Vagina (tissue), 2 donors: ENCODE measurements around the gene AHI1. TPM values are rescaled to one million over a fixed set of nuclear protein-coding genes. Genes with fewer than 3 reads are reported as not detected.

ENCODE experiments used
- DNase-seq, 2 donors: peaks; one replicate each; pipeline ENCODE4 v3.0.0-alpha.2; 2017; ENCODE audit errors: extremely low spot score in 2 of 2
- H3K27ac ChIP-seq: fragments of 200-600 bp; sonication (generic); one replicate; pipeline ENCODE4 v1.5.1; 2019
- H3K27me3 ChIP-seq: fragments of 200-600 bp; sonication (generic); one replicate; pipeline ENCODE4 v1.5.1; 2019
- H3K36me3 ChIP-seq, 2 donors: fragments of 200-600 bp; sonication (generic); one replicate each; pipeline ENCODE4 v1.5.1; 2017 to 2019
- H3K4me1 ChIP-seq: fragments of 200-600 bp; sonication (generic); one replicate; pipeline ENCODE4 v1.5.1; 2019
- H3K4me3 ChIP-seq, 2 donors: fragments of 200-600 bp; sonication (generic); 1 replicate in 1 of 2; 2 replicates in 1 of 2; pipeline ENCODE4 v1.5.1; 2016 to 2019
- H3K9me3 ChIP-seq: fragments of 200-600 bp; sonication (generic); one replicate; pipeline ENCODE4 v1.5.1; 2019
- CTCF ChIP-seq, 3 experiments: fragments of 450-650 bp in 2 of 3; fragments of 200-600 bp in 1 of 3; sonication (generic) in 1 of 3; IDR thresholded peaks; one replicate each; pipeline ENCODE4 v1.5.1; 2017 to 2019; ENCODE audit warnings: antibody characterized with exemption in 3 of 3, mild to moderate bottlenecking in 2 of 3, moderate library complexity in 2 of 3
- POLR2A ChIP-seq, 2 donors: fragments of 450-650 bp; IDR thresholded peaks; one replicate each; pipeline ENCODE4 v1.6.1; 2017; ENCODE audit warnings: antibody characterized with exemption in 2 of 2, mild to moderate bottlenecking in 2 of 2, moderate library complexity in 2 of 2
- POLR2AphosphoS5 ChIP-seq, 2 donors: sonication (generic); formaldehyde crosslinking; IDR thresholded peaks; one replicate each; pipeline ENCODE4 v1.9.0; 2017; ENCODE audit warnings: antibody characterized with exemption in 2 of 2, mild to moderate bottlenecking in 2 of 2, low read depth in 1 of 2; ENCODE audit not compliant: insufficient read depth in 1 of 2
- intact Hi-C: fragments of 100-400 bp; cut with DNase I; formaldehyde crosslinking; loops from one replicate; pipeline ENCODE4 v1.15.1; 2023
- total RNA-seq: library from RNA; depleted of rRNA; stranded (reverse); fragments of >200 nt; gene quantifications from one replicate; pipeline ENCODE4 v1.2.3, GENCODE V29; 2016

AHI1 gene
- total RNA-seq, 1 donor from 2014 or later, result 28.7 TPM

GRCh38 chr6:135256866-135257265, 240.7 kb downstream of the AHI1 start:
- H3K36me3 ChIP-seq, result no peaks in the 10 kb centered on the region
- no peaks in the 10 kb centered on the region for H3K27me3 ChIP-seq
- no peaks in the 10 kb centered on the region for H3K9me3 ChIP-seq
- intact Hi-C loops, result no loop called here
- H3K4me1 ChIP-seq, result peaks cover 12% of the 10 kb centered on the region
- no peak overlapping the region for H3K4me3 ChIP-seq
- no peak overlapping the region for H3K27ac ChIP-seq
- TF ChIP-seq POLR2A (IDR thresholded peaks at IDR 0.05), result no peak
- no peak for TF ChIP-seq POLR2AphosphoS5 (IDR thresholded peaks at IDR 0.05; ENCODE audit: insufficient read depth in 1 of 2, low read depth in 1 of 2)
- no peak for TF ChIP-seq CTCF (IDR thresholded peaks at IDR 0.05)
- DNase-seq, result no peak

GRCh38 chr6:135254471-135254870, 243.1 kb downstream of the AHI1 start:
- no peak for DNase-seq
- TF ChIP-seq POLR2AphosphoS5 (IDR thresholded peaks at IDR 0.05; ENCODE audit: insufficient read depth in 1 of 2, low read depth in 1 of 2), result no peak
- TF ChIP-seq CTCF (IDR thresholded peaks at IDR 0.05), result no peak
- no peak for TF ChIP-seq POLR2A (IDR thresholded peaks at IDR 0.05)
- no peak overlapping the region for H3K27ac ChIP-seq

GRCh38 chr6:135251498-135252441, 245.8 kb downstream of the AHI1 start:
- H3K4me1 ChIP-seq, result no peaks in the 10 kb centered on the region
- no peak overlapping the region for H3K4me3 ChIP-seq
- H3K36me3 ChIP-seq, result no peaks in the 10 kb centered on the region
- intact Hi-C loops, result no loop called here
- H3K9me3 ChIP-seq, result no peaks in the 10 kb centered on the region
- H3K27me3 ChIP-seq, result no peaks in the 10 kb centered on the region
- TF ChIP-seq POLR2A (IDR thresholded peaks at IDR 0.05), result no peak
- TF ChIP-seq POLR2AphosphoS5 (IDR thresholded peaks at IDR 0.05; ENCODE audit: insufficient read depth in 1 of 2, low read depth in 1 of 2), result no peak
- no peak for TF ChIP-seq CTCF (IDR thresholded peaks at IDR 0.05)
- H3K27ac ChIP-seq, result no peak overlapping the region
- DNase-seq, result no peak

More at GRCh38 chr6:135254471-135254870, 243.1 kb downstream of the AHI1 start:
- Histone ChIP-seq H3K4me1 (peaks cover 12% of the 10 kb centered on the region), H3K9me3 (no peaks in the 10 kb centered on the region), H3K4me3 (no peak overlapping the region), H3K27me3 (no peaks in the 10 kb centered on the region), H3K36me3 (no peaks in the 10 kb centered on the region)
- intact Hi-C loops, result no loop called here

- Histone ChIP-seq H3K27ac (no peak overlapping the region), H3K4me3 (no peak overlapping the region), H3K27me3 (no peaks in the 10 kb centered on the region), H3K4me1 (no peaks in the 10 kb centered on the region), H3K36me3 (no peaks in the 10 kb centered on the region), H3K9me3 (no peaks in the 10 kb centered on the region)
- TF ChIP-seq POLR2A (IDR thresholded peaks at IDR 0.05) (no peak), POLR2AphosphoS5 (IDR thresholded peaks at IDR 0.05; ENCODE audit: insufficient read depth in 1 of 2, low read depth in 1 of 2) (no peak), CTCF (IDR thresholded peaks at IDR 0.05) (no peak)
- no peak for DNase-seq
- intact Hi-C loops, result no loop called here
Measured at GRCh38 chr6:135250751-135251497, 246.6 kb downstream of the AHI1 start.
